Epithelial cell of proximal tubule (primary cell): ENCODE measurements around the gene CELF6. TPM values are rescaled to one million over a fixed set of nuclear protein-coding genes. Genes with fewer than 3 reads are reported as not detected.

Experiments
- DNase-seq: peaks from one replicate; pipeline ENCODE4 v3.0.0-alpha.2; 2011; ENCODE audit warnings: low read depth
- H3K4me3 ChIP-seq: 2 replicates; pipeline ENCODE4 v1.5.1; 2011; ENCODE audit warnings: low read depth, mild to moderate bottlenecking, low read length
- total RNA-seq: library from RNA; depleted of rRNA; stranded (reverse); fragments of >200 nt; gene quantifications from 2 replicates; pipeline ENCODE4 v1.2.3, GENCODE V29; 2015
- TF ChIP-seq, protein P1 (sequence below): conservative IDR thresholded peaks from 2 replicates; pipeline ENCODE4 v1.5.1; 2012; ENCODE audit warnings: low read depth, mild to moderate bottlenecking, low read length

Gene CELF6
- total RNA-seq, 1 donor from 2014 or later = not detected

- no peak for DNase-seq
- TF ChIP-seq, protein P1, sequence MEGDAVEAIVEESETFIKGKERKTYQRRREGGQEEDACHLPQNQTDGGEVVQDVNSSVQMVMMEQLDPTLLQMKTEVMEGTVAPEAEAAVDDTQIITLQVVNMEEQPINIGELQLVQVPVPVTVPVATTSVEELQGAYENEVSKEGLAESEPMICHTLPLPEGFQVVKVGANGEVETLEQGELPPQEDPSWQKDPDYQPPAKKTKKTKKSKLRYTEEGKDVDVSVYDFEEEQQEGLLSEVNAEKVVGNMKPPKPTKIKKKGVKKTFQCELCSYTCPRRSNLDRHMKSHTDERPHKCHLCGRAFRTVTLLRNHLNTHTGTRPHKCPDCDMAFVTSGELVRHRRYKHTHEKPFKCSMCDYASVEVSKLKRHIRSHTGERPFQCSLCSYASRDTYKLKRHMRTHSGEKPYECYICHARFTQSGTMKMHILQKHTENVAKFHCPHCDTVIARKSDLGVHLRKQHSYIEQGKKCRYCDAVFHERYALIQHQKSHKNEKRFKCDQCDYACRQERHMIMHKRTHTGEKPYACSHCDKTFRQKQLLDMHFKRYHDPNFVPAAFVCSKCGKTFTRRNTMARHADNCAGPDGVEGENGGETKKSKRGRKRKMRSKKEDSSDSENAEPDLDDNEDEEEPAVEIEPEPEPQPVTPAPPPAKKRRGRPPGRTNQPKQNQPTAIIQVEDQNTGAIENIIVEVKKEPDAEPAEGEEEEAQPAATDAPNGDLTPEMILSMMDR = no peak
- H3K4me3 ChIP-seq = peak overlapping the region; percentile 62
Measured at GRCh38 chr15:72319360-72319984, 485 bp downstream of the CELF6 start.

GRCh38 chr15:72318408-72318942, 1.5 kb downstream of the CELF6 start:
- H3K4me3 ChIP-seq = no peak overlapping the region
- TF ChIP-seq, protein P1 = no peak
- no peak for DNase-seq

- no peak for DNase-seq
- no peak overlapping the region for H3K4me3 ChIP-seq
- TF ChIP-seq, protein P1 = no peak
Measured at GRCh38 chr15:72315706-72316370, 4.1 kb downstream of the CELF6 start.

- TF ChIP-seq, protein P1 = no peak
- no peak overlapping the region for H3K4me3 ChIP-seq
- DNase-seq = no peak
Measured at GRCh38 chr15:72313881-72314280, 6.1 kb downstream of the CELF6 start.

DNA sequence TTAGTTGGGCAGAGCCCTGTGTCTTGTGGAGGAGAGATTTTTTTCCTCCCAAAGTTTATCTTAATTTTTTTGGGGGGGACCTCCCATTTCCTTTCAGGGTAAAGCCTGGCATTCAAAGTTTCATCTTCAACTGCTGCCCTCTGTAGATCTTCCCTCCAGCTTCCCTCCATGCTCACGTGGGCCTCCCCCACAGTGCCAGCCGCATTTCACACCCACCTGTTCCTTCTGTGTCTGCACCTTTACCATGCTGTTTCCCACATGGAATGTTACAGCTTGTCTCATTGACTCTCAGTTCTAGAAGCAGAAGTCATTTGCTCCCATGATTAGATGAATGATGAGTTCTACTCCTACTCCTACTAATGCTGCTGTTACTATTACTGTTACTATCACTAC, 6.5 kb downstream of the CELF6 start:
- H3K4me3 ChIP-seq = no peak overlapping the region
- TF ChIP-seq, protein P1 = no peak
- DNase-seq = no peak

GRCh38 chr15:72312605-72313447, 7.1 kb downstream of the CELF6 start:
- TF ChIP-seq, protein P1 = peak; percentile 83
- DNase-seq = no peak
- no peak overlapping the region for H3K4me3 ChIP-seq
